ENCODE data around the gene GRB10.

Gene GRB10

DNA sequence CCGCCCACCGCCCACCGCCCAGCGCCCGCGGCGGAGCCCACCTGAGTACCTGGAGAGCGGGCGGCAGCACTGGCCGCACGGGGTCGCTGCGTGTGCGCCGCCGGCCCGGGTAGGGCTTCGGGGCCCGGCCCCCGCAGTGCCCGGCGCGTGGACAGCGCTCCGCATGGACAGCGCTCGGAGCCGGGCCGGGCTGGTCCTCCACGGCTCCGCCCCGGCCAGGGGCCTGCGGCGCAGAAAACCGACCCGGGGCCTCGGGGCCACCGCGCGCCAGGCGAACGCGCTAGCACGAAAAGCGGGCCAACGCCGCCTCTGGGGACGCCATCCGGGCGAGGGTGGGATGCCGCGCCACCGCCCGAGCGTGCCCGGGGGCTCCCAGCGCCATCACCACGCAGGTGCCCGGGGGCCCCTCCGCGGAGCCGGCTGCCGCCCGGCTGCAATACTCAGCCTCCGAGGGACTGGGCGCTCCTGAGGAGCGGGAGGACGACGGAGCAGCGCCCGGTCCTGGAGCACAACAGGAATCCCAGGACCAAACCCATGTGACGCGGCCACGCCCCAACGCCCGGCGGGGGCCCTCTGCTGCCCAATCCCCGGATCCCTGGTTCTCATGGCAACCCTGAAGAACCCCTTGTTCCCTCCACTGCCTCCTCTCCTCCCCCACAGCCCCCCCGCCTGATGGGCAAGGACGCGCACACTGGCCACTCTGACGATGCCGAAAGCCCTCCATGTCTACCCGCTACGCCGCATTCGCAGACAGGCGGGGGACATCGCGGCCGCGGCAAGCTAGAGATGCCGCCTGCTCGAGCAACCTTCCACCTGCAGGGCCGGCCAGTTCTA is at the start of gene GRB10:
Gene GRB10, minus strand, starts transcription at position 522 of the 834 bp plus-strand sequence. CDS start 50,574 bp downstream, outside the sequence.
- DNase-seq (ENCODE audit: low read depth), result no peak

GRCh38 chr7:50828801-50829200 is 46.1 kb upstream of the GRB10 start:
- DNase-seq (ENCODE audit: low read depth), result no peak

- DNase-seq (ENCODE audit: low read depth), result no peak
Observed at GRCh38 chr7:50828116-50828515, 45.4 kb upstream of the GRB10 start.

GRCh38 chr7:50827281-50827680 is 44.6 kb upstream of the GRB10 start:
- DNase-seq (ENCODE audit: low read depth), result no peak

DNA sequence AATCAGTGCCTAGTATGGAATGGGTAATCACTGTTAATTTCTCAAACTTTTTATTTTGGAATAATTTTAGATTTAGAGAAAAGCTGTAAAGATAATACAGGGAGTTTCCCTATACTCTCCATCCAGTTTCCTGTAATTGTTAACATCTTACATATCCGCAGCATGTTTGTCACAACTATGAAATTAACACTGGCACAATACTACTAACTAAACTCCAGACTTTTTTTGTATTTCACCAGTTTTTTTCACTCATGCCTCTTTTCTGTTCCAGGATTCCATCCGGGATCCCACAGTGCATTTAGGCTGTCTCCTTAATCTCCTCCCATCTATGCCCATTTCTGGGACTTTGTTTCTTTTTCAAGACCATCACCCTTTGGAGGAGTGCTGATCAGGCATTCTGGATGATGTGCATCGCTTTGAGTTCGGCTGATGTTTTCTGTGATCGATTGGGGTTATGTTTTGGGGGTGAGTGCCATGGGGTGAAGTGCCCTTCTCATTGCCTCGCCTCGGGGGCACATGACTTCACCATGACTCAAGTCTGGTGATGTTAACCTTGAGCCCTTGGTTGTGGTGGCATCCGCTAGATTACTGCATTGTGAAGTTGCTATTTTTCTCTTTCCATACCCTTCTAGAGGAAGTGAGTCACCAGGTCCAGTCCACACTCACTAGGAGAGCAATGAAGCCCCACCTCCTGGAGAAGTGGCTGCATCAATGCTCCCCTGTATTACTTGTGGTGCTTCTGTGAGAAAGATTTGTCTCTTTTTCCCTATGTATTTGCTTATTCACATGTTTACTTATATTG is 43.9 kb upstream of the GRB10 start:
- DNase-seq (ENCODE audit: low read depth), result peak; percentile 72

- no peak for DNase-seq (ENCODE audit: low read depth)
Observed at GRCh38 chr7:50825465-50825864, 42.8 kb upstream of the GRB10 start.

GRCh38 chr7:50824882-50825281 is 42.2 kb upstream of the GRB10 start:
- DNase-seq (ENCODE audit: low read depth), result no peak

GRCh38 chr7:50822706-50823105 is 40.0 kb upstream of the GRB10 start:
- no peak for DNase-seq (ENCODE audit: low read depth)

- DNase-seq (ENCODE audit: low read depth), result no peak
Observed at GRCh38 chr7:50822110-50822509, 39.4 kb upstream of the GRB10 start.

DNA sequence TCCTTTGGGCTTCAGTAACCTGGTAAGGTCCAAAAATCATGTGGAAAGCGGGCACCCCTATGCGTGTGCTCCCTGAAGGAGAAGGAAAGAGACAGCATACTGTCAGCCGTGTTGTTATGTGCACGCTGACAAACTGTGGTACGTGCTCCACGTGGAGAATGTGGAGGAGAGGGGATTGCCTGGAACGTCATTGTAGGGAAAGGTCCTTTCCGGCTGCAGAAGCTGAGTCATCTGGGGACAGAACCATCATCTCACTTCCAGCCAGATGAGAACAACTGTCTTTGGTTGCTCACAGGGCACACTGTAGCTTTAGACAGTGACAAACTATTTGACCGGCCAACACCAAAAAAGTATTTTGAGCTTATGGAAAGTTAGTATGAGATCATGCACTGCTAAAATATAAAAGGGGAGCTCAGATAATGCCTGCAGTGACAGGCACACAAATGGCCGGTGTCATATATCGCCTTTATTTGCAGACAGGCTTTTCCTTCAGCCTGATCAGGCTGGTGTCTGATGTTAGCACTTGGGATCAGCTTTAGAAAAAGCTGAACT is 38.8 kb upstream of the GRB10 start:
- DNase-seq (ENCODE audit: low read depth), result no peak

DNA sequence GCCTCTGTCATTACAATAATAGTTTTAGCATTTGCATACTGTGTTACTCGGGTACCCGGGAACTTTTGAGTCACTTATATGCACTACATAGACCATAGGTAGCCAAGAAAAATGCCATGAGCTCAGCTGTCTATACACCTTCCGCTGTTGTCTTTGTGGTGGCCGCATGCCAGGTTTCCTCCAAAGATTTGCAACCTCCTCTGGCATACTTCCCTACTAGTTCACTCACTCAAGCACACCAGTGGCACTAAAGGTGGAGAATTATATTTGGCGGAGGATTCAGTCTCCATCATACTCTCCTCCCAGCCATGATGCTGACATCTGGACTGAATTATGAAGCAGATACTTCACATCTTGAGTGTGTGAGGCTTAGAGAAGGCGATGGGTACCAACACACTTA is 35.6 kb upstream of the GRB10 start:
- DNase-seq (ENCODE audit: low read depth), result no peak

DNA sequence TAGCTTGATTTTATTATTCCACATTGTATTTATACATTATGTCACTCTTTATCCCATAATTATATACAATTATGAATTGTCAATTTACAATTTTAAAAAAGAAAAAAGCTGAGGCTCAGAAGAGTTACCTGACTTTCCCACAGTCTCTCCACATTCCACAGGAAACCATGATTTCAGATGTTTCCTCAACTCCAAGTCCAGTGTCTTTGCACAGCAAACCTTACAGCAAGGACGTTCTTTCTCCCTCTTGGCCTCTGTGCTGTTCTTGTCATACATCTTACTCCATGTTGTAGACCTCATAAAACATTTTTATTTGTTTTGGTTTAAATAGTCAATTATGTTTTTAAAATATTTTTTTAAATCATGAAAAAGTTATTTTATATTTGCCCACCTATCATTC is 34.9 kb upstream of the GRB10 start:
- DNase-seq (ENCODE audit: low read depth), result no peak

GRCh38 chr7:50815138-50815537 is 32.4 kb upstream of the GRB10 start:
- no peak for DNase-seq (ENCODE audit: low read depth)

- DNase-seq (ENCODE audit: low read depth), result no peak
Observed at GRCh38 chr7:50814166-50814565, 31.5 kb upstream of the GRB10 start.

GRCh38 chr7:50812841-50813475 is 30.3 kb upstream of the GRB10 start:
- peak; percentile 44 for DNase-seq (ENCODE audit: low read depth)

DNA sequence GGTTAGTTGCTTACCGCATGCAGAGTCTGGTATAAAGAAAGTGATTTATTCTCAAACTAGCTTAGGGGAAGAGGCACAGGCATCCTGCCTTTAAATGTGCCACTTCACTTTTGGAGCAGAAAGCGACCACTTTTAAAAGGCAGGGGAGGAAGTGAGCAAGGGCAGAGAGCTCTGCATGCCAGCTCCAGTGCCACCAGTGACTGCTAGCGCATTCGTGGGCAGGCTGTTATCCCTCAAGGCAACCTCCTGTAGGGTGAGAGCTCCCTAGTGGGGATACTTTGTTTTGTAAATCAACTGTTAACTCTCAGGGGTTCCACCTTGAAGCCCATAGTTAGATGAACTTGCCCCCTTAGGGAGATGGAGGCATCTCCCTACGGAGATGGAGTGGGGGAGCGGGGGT is 29.4 kb upstream of the GRB10 start:
- no peak for DNase-seq (ENCODE audit: low read depth)

- DNase-seq (ENCODE audit: low read depth), result no peak
Observed at GRCh38 chr7:50808282-50808888, 25.7 kb upstream of the GRB10 start.

- DNase-seq (ENCODE audit: low read depth), result peak; percentile 37
Observed at GRCh38 chr7:50807026-50807730, 24.5 kb upstream of the GRB10 start.

- no peak for DNase-seq (ENCODE audit: low read depth)
Observed at GRCh38 chr7:50806143-50806542, 23.4 kb upstream of the GRB10 start.

DNA sequence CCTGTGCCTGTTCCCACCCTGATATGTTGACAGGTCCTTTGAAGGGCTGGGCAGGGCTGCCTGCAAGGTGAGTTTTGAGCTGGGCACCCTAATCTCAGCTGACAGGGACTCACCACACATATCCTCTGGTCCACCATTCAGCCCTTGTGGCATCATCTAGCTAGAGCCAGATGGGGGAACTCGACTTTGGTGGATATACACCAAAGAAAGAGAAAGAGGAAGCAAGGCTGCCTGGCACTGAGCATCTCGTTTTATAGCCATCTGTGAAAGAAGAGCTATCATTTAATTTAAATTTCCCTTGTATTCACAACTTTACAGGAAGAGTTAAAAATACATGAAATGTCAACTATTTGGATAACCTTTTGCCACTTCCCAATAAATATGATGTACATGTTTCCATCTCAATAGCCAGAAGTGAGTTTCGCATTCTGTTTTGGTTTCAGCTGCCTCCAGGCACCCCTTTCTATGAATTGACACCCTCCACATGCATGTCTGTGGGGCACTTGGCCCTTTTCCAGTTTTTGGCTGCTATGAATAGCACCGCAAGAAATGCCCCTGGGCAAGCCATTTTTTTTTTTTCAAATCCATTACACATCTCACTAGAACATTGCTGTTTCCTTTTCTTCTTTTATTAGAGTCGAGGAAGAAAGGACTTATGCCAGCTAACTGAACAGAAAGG is 22.9 kb upstream of the GRB10 start:
- DNase-seq (ENCODE audit: low read depth), result no peak

Measured in non-pigmented ciliary epithelial cell (primary cell).